ENCODE results near the gene CCDC27.

The CCDC27 gene

GRCh38 chr1:3727042-3727824 lies 25.0 kb upstream of the CCDC27 start:
- Histone ChIP-seq H3K79me2 (no peaks in the 10 kb centered on the region), H3K27me3 (ENCODE audit: control insufficient read depth, insufficient read depth, low read length) (no peaks in the 10 kb centered on the region), H3K36me3 (ENCODE audit: control insufficient read depth, insufficient read depth, low read length) (no peaks in the 10 kb centered on the region), H3K9ac (no peak overlapping the region), H2AFZ (no peak overlapping the region), H3K4me1 (no peaks in the 10 kb centered on the region), H3K9me3 (ENCODE audit: control insufficient read depth, low read length) (no peaks in the 10 kb centered on the region), H3K4me2 (ENCODE audit: low read length) (no peak overlapping the region), H3K27ac (no peak overlapping the region), H3K4me3 (ENCODE audit: low read depth, low read length) (no peak overlapping the region)
- TF ChIP-seq, protein P1, sequence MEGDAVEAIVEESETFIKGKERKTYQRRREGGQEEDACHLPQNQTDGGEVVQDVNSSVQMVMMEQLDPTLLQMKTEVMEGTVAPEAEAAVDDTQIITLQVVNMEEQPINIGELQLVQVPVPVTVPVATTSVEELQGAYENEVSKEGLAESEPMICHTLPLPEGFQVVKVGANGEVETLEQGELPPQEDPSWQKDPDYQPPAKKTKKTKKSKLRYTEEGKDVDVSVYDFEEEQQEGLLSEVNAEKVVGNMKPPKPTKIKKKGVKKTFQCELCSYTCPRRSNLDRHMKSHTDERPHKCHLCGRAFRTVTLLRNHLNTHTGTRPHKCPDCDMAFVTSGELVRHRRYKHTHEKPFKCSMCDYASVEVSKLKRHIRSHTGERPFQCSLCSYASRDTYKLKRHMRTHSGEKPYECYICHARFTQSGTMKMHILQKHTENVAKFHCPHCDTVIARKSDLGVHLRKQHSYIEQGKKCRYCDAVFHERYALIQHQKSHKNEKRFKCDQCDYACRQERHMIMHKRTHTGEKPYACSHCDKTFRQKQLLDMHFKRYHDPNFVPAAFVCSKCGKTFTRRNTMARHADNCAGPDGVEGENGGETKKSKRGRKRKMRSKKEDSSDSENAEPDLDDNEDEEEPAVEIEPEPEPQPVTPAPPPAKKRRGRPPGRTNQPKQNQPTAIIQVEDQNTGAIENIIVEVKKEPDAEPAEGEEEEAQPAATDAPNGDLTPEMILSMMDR (IDR thresholded peaks at IDR 0.05), result no peak

- no peaks in the 10 kb centered on the region for H3K27me3 ChIP-seq (ENCODE audit: control insufficient read depth, insufficient read depth, low read length)
- no peak overlapping the region for H3K9ac ChIP-seq
- TF ChIP-seq, protein P1 (IDR thresholded peaks at IDR 0.05), result no peak
These were observed 24.1 kb upstream of the CCDC27 start for GRCh38 chr1:3727825-3728776.

DNA sequence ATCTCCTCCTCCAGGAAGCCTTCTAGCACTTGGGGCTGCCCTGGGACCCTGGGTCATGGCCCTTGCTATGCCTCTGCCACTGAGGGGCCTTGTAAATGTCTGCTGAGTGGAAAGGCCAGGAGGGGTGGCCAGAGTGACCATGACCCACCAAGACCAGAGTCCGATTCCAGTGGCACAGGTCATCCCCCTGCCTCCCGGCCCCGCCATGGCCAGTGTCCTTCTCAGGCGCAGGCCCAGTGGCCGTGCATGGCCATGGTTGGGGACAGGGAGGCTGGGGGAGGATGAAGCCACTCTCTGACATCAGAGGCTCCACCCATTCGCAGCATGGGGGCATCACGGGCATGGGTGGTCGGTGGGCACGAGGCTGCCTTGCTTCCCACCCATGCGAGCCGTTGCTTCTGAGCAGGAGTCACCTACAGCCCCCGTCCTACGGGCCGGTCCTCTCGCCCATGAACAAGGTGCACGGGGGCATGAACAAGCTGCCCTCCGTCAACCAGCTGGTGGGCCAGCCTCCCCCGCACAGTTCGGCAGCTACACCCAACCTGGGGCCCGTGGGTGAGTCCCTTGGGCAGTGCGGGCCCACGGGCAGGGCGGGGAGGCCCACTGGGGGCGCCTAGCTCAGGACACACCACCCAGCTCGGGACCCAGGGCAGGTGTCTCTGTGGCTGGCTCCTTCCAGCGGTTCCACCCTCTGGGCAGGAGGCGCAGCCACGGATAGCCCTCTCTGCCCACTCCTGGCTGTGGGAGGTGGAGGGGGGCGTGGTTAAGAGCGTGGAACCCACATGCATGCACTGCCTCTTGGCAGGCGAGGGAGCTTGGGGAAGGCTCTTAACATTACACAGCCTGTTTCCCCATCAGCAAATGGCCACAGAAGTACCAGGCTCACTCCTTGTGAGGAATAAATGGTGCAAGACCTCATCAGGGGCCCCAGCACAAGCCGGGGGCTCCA lies 22.4 kb upstream of the CCDC27 start:
- no peaks in the 10 kb centered on the region for H3K9me3 ChIP-seq (ENCODE audit: control insufficient read depth, low read length)
- no peaks in the 10 kb centered on the region for H3K27me3 ChIP-seq (ENCODE audit: control insufficient read depth, insufficient read depth, low read length)
- H3K9ac ChIP-seq, result no peak overlapping the region
- H3K4me1 ChIP-seq, result no peaks in the 10 kb centered on the region
- H3K27ac ChIP-seq, result no peak overlapping the region
- TF ChIP-seq, protein P1 (IDR thresholded peaks at IDR 0.05), result no peak
- no peaks in the 10 kb centered on the region for H3K36me3 ChIP-seq (ENCODE audit: control insufficient read depth, insufficient read depth, low read length)
- H3K4me3 ChIP-seq (ENCODE audit: low read depth, low read length), result no peak overlapping the region
- H2AFZ ChIP-seq, result no peak overlapping the region
- no peak overlapping the region for H3K4me2 ChIP-seq (ENCODE audit: low read length)
- H3K79me2 ChIP-seq, result no peaks in the 10 kb centered on the region

More at GRCh38 chr1:3727825-3728776, 24.1 kb upstream of the CCDC27 start:
- H3K4me2 ChIP-seq (ENCODE audit: low read length), result no peak overlapping the region
- H3K4me3 ChIP-seq (ENCODE audit: low read depth, low read length), result no peak overlapping the region
- H3K4me1 ChIP-seq, result no peaks in the 10 kb centered on the region
- H2AFZ ChIP-seq, result no peak overlapping the region
- H3K36me3 ChIP-seq (ENCODE audit: control insufficient read depth, insufficient read depth, low read length), result no peaks in the 10 kb centered on the region
- H3K79me2 ChIP-seq, result no peaks in the 10 kb centered on the region
- no peaks in the 10 kb centered on the region for H3K9me3 ChIP-seq (ENCODE audit: control insufficient read depth, low read length)
- H3K27ac ChIP-seq, result no peak overlapping the region

- H3K4me3 ChIP-seq (ENCODE audit: low read depth, low read length), result no peak overlapping the region
- no peaks in the 10 kb centered on the region for H3K79me2 ChIP-seq
- H3K27ac ChIP-seq, result no peak overlapping the region
- H3K9me3 ChIP-seq (ENCODE audit: control insufficient read depth, low read length), result no peaks in the 10 kb centered on the region
- no peaks in the 10 kb centered on the region for H3K36me3 ChIP-seq (ENCODE audit: control insufficient read depth, insufficient read depth, low read length)
- no peak overlapping the region for H3K4me2 ChIP-seq (ENCODE audit: low read length)
- no peak overlapping the region for H2AFZ ChIP-seq
- TF ChIP-seq, protein P1 (IDR thresholded peaks at IDR 0.05), result no peak
- no peaks in the 10 kb centered on the region for H3K27me3 ChIP-seq (ENCODE audit: control insufficient read depth, insufficient read depth, low read length)
- no peak overlapping the region for H3K9ac ChIP-seq
- H3K4me1 ChIP-seq, result no peaks in the 10 kb centered on the region
These were observed 21.6 kb upstream of the CCDC27 start for GRCh38 chr1:3730543-3731247.
